WTC11 (cell line): ENCODE measurements around the gene CDC6. TPM values are rescaled to one million over a fixed set of nuclear protein-coding genes. Genes with fewer than 3 reads are reported as not detected.

Experiments used
- ATAC-seq: fragments of 200-7000 bp; cut with Tn5 transposase; 2 replicates; pipeline ENCODE4 v1.10.0; 2021; ENCODE audit warnings: mild to moderate bottlenecking, moderate library complexity
- CTCF ChIA-PET: fragments of 300-600 bp; sonication (Branson Sonifier 250); formaldehyde crosslinking; loops from one replicate; lab custom pipeline; 2021; ENCODE audit warnings: antibody characterized with exemption; lab: Charles Lee
- POLR2A ChIA-PET: fragments of 350-600 bp; sonication (Branson Sonifier 250); formaldehyde crosslinking; loops from one replicate; lab custom pipeline; 2021; ENCODE audit warnings: antibody characterized with exemption; lab: Charles Lee
- DNase-seq: peaks from one replicate; pipeline ENCODE4 v3.0.0; 2021; ENCODE audit warnings: low spot score
- H3K27ac Mint-ChIP-seq: 2 replicates; pipeline ENCODE4 v1.8.0; 2021; ENCODE audit warnings: mixed read lengths
- H3K27me3 Mint-ChIP-seq: 2 replicates; pipeline ENCODE4 v1.8.0; 2021; ENCODE audit warnings: low read depth, mild to moderate bottlenecking, moderate library complexity, mixed read lengths
- H3K36me3 Mint-ChIP-seq: 2 replicates; pipeline ENCODE4 v1.8.0; 2021; ENCODE audit warnings: mixed read lengths
- H3K4me1 Mint-ChIP-seq: 2 replicates; pipeline ENCODE4 v1.8.0; 2022; ENCODE audit warnings: mixed read lengths
- H3K4me3 Mint-ChIP-seq: 2 replicates; pipeline ENCODE4 v1.8.0; 2021; ENCODE audit warnings: mild to moderate bottlenecking, moderate library complexity, mixed read lengths
- H3K9me3 Mint-ChIP-seq: 2 replicates; pipeline ENCODE4 v1.8.0; 2021; ENCODE audit warnings: mixed read lengths
- ATF1 ChIP-seq: sonication (generic); formaldehyde crosslinking; IDR thresholded peaks from 2 replicates; pipeline ENCODE4 v1.8.1; 2023; ENCODE audit warnings: mild to moderate bottlenecking, moderate library complexity, missing genetic modification reagents
- CBFB ChIP-seq: sonication (generic); formaldehyde crosslinking; IDR thresholded peaks from 2 replicates; pipeline ENCODE4 v1.8.1; 2022; ENCODE audit warnings: mild to moderate bottlenecking, low read depth, missing genetic modification reagents
- GRHL2 ChIP-seq: fragments of 250-450 bp; sonication (Bioruptor Pico); IDR thresholded peaks from 2 replicates; pipeline ENCODE4 v1.8.0; 2022; ENCODE audit warnings: mild to moderate bottlenecking, moderate library complexity; ENCODE audit not compliant: insufficient replicate concordance, severe bottlenecking
- GTF2I ChIP-seq: fragments of 250-450 bp; sonication (Bioruptor Pico); conservative IDR thresholded peaks from 2 replicates; pipeline ENCODE4 v1.4.0; 2021; ENCODE audit warnings: mild to moderate bottlenecking
- IRF2 ChIP-seq: sonication (generic); formaldehyde crosslinking; IDR thresholded peaks from 2 replicates; pipeline ENCODE4 v1.8.0; 2022; ENCODE audit warnings: low read depth, missing genetic modification reagents, borderline replicate concordance
- JAZF1 ChIP-seq: fragments of 250-450 bp; sonication (Bioruptor Pico); IDR thresholded peaks from 2 replicates; pipeline ENCODE4 v1.9.0; 2021; ENCODE audit warnings: moderate library complexity, mild to moderate bottlenecking, inconsistent platforms
- JUN ChIP-seq: sonication (generic); formaldehyde crosslinking; IDR thresholded peaks from 2 replicates; pipeline ENCODE4 v1.8.0; 2023; ENCODE audit warnings: mild to moderate bottlenecking, missing genetic modification reagents
- NFYB ChIP-seq: sonication (generic); formaldehyde crosslinking; conservative IDR thresholded peaks from 2 replicates; pipeline ENCODE4 v1.8.0; 2022; ENCODE audit warnings: low read depth, missing genetic modification reagents
- NR3C1 ChIP-seq: sonication (generic); formaldehyde crosslinking; conservative IDR thresholded peaks from 2 replicates; pipeline ENCODE4 v1.8.1; 2023; ENCODE audit warnings: low read depth, mild to moderate bottlenecking, missing genetic modification reagents
- RELA ChIP-seq: sonication (generic); formaldehyde crosslinking; IDR thresholded peaks from 2 replicates; pipeline ENCODE4 v1.8.1; 2022; ENCODE audit warnings: missing genetic modification reagents, mild to moderate bottlenecking, borderline replicate concordance
- SMAD4 ChIP-seq: sonication (generic); formaldehyde crosslinking; IDR thresholded peaks from 2 replicates; pipeline ENCODE4 v1.8.0; 2022; ENCODE audit warnings: mild to moderate bottlenecking, missing genetic modification reagents
- ZNF121 ChIP-seq: sonication (generic); formaldehyde crosslinking; IDR thresholded peaks from 2 replicates; pipeline ENCODE4 v1.8.0; 2023; ENCODE audit warnings: missing genetic modification reagents
- ZNF138 ChIP-seq: sonication (generic); formaldehyde crosslinking; conservative IDR thresholded peaks from 2 replicates; pipeline ENCODE4 v1.8.1; 2022; ENCODE audit warnings: mild to moderate bottlenecking, moderate library complexity, missing genetic modification reagents
- ZNF219 ChIP-seq: sonication (generic); formaldehyde crosslinking; IDR thresholded peaks from 2 replicates; pipeline ENCODE4 v1.8.0; 2023; ENCODE audit warnings: missing genetic modification reagents, mild to moderate bottlenecking, borderline replicate concordance
- ZNF423 ChIP-seq: fragments of 250-450 bp; sonication (Bioruptor Pico); IDR thresholded peaks from 2 replicates; pipeline ENCODE4 v2.1.2; 2022; ENCODE audit warnings: mild to moderate bottlenecking, moderate library complexity
- total RNA-seq: library from RNA; stranded (reverse); gene quantifications from 3 replicates; pipeline ENCODE4 v1.2.3, GENCODE V29; 2021
- TF ChIP-seq, protein P1 (sequence below): sonication (generic); formaldehyde crosslinking; IDR thresholded peaks from 2 replicates; pipeline ENCODE4 v1.8.1; 2022; ENCODE audit warnings: missing genetic modification reagents, borderline replicate concordance
- TF ChIP-seq, protein P2 (sequence below): sonication (generic); formaldehyde crosslinking; IDR thresholded peaks from 2 replicates; pipeline ENCODE4 v1.8.1; 2023; ENCODE audit warnings: mild to moderate bottlenecking, missing genetic modification reagents
- TF ChIP-seq, protein P3 (sequence below): sonication (generic); formaldehyde crosslinking; conservative IDR thresholded peaks from 2 replicates; pipeline ENCODE4 v1.8.1; 2023; ENCODE audit warnings: mild to moderate bottlenecking, low read depth, missing genetic modification reagents, moderate library complexity
- TF ChIP-seq, protein P4 (sequence below): sonication (generic); formaldehyde crosslinking; IDR thresholded peaks from 2 replicates; pipeline ENCODE4 v1.8.1; 2022; ENCODE audit warnings: low read depth, mild to moderate bottlenecking, moderate library complexity, missing genetic modification reagents, borderline replicate concordance

CDC6 gene
- total RNA-seq, 1 experiment from 2014 or later: 125 TPM

DNA sequence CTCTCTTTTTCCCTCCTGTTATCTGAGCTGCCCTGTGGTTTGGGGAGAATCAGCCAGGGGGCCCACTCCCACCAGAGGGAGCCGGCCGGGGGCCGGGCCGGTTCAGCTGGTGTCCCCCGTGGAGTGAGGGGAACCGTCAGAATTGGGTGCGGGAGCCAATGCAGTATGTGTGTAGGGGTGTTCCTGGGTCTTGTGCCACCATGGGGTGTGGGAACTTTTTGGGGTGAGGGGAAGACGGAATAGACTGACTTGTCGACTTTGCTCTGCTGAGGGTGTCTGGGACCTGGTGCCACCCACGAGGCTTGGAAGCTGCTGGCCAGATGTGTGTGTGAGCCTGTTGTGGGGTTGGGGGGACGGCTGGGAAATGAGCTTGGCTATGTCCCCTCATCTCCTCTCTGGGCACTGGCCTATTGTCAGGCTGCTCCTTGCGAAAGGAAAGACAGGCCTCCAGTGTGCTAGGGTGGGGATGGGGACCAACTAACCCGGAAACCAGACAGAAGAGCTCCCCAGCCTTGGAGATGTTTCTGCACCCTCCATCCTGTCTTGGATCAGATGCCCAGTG, 31.2 kb downstream of the CDC6 start (continued):
- TF ChIP-seq, protein P1, sequence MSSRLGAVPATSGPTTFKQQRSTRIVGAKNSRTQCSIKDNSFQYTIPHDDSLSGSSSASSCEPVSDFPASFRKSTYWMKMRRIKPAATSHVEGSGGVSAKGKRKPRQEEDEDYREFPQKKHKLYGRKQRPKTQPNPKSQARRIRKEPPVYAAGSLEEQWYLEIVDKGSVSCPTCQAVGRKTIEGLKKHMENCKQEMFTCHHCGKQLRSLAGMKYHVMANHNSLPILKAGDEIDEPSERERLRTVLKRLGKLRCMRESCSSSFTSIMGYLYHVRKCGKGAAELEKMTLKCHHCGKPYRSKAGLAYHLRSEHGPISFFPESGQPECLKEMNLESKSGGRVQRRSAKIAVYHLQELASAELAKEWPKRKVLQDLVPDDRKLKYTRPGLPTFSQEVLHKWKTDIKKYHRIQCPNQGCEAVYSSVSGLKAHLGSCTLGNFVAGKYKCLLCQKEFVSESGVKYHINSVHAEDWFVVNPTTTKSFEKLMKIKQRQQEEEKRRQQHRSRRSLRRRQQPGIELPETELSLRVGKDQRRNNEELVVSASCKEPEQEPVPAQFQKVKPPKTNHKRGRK (CRISPR knock-in tag): no peak
- TF ChIP-seq ATF1 (CRISPR knock-in tag) (no peak), NFYB (CRISPR knock-in tag) (no peak), JAZF1 (CRISPR knock-in tag) (no peak), NR3C1 (CRISPR knock-in tag) (no peak), JUN (no peak), ZNF138 (no peak), IRF2 (CRISPR knock-in tag) (no peak), CBFB (CRISPR knock-in tag) (no peak), ZNF219 (CRISPR knock-in tag) (no peak), ZNF423 (CRISPR knock-in tag) (no peak), SMAD4 (no peak)
- TF ChIP-seq, protein P2, sequence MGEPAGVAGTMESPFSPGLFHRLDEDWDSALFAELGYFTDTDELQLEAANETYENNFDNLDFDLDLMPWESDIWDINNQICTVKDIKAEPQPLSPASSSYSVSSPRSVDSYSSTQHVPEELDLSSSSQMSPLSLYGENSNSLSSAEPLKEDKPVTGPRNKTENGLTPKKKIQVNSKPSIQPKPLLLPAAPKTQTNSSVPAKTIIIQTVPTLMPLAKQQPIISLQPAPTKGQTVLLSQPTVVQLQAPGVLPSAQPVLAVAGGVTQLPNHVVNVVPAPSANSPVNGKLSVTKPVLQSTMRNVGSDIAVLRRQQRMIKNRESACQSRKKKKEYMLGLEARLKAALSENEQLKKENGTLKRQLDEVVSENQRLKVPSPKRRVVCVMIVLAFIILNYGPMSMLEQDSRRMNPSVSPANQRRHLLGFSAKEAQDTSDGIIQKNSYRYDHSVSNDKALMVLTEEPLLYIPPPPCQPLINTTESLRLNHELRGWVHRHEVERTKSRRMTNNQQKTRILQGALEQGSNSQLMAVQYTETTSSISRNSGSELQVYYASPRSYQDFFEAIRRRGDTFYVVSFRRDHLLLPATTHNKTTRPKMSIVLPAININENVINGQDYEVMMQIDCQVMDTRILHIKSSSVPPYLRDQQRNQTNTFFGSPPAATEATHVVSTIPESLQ (CRISPR knock-in tag): no peak
- TF ChIP-seq, protein P3, sequence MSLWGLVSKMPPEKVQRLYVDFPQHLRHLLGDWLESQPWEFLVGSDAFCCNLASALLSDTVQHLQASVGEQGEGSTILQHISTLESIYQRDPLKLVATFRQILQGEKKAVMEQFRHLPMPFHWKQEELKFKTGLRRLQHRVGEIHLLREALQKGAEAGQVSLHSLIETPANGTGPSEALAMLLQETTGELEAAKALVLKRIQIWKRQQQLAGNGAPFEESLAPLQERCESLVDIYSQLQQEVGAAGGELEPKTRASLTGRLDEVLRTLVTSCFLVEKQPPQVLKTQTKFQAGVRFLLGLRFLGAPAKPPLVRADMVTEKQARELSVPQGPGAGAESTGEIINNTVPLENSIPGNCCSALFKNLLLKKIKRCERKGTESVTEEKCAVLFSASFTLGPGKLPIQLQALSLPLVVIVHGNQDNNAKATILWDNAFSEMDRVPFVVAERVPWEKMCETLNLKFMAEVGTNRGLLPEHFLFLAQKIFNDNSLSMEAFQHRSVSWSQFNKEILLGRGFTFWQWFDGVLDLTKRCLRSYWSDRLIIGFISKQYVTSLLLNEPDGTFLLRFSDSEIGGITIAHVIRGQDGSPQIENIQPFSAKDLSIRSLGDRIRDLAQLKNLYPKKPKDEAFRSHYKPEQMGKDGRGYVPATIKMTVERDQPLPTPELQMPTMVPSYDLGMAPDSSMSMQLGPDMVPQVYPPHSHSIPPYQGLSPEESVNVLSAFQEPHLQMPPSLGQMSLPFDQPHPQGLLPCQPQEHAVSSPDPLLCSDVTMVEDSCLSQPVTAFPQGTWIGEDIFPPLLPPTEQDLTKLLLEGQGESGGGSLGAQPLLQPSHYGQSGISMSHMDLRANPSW (CRISPR knock-in tag): no peak

DNA sequence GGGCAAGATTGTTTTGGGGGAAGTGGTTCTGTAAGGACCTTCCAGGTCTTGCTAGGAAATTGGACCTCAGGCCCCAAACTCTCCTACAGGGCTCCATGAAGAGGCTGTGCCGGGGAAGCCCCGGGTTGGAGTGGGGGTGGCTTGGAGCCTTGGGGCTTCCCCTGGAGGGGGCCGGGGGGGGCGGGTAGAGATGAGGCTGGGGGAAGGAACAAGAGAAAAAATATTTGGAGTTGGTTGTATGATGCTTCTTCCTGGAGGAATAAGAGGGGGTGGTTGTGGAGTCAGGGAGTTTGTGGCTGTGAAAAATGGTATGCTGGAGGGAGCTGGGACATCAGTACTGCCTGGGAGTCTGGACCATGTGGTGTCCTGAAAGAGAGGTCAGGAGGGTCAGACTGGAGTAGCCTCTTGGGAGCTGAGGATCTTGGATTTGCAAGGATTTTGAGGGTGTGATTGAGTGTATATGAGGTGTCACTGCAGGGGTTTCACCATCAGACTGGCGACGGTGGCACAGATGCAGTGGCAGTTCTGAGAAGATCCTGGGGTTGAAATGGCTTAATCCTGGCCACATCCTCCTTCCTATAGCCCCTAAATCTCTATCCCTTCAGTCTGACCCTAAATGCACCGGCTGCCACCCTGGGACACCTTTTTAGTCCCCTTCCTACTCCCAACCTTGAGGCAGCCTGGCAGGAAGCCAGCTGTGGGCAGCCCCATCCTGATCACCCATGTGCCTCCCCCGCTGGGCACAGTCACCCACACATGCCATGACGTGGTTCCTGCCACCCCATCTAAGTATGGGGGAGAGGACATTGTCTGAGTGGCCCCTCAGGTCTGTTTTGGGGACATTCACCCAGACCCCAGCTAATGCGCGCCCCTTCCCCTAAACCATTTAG, 32.2 kb downstream of the CDC6 start:
- ATAC-seq: no peak
- H3K36me3 Mint-ChIP-seq: no peaks in the 10 kb centered on the region
- TF ChIP-seq ATF1 (CRISPR knock-in tag) (no peak), GRHL2 (CRISPR knock-in tag) (no peak), GTF2I (CRISPR knock-in tag) (no peak), RELA (CRISPR knock-in tag) (no peak), SMAD4 (no peak), ZNF121 (no peak)
- TF ChIP-seq, protein P4, sequence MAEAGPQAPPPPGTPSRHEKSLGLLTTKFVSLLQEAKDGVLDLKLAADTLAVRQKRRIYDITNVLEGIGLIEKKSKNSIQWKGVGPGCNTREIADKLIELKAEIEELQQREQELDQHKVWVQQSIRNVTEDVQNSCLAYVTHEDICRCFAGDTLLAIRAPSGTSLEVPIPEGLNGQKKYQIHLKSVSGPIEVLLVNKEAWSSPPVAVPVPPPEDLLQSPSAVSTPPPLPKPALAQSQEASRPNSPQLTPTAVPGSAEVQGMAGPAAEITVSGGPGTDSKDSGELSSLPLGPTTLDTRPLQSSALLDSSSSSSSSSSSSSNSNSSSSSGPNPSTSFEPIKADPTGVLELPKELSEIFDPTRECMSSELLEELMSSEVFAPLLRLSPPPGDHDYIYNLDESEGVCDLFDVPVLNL: no peak
- TF ChIP-seq, all 79 proteins: peak for 0
- Mint-ChIP-seq H3K9me3 (no peaks in the 10 kb centered on the region), H3K27ac (no peak overlapping the region), H3K27me3 (peaks cover 22% of the 10 kb centered on the region), H3K4me3 (peak overlapping the region; percentile 49), H3K4me1 (peaks cover 65% of the 10 kb centered on the region)
- ChIA-PET CTCF (interaction anchor here (0.9 to 3.4 kb wide), 7 partner anchors 10 to 42 kb away, joined by 3 to 15 read pairs (median 8); partner anchors contain the start of gene RARA), POLR2A (interaction anchor here (1.0 to 1.5 kb wide), 2 partner anchors 10 to 25 kb away, joined by 4 to 5 read pairs; no protein-coding TSS in a partner anchor)
- DNase-seq: no peak
